SK-N-MC (cell line): ENCODE results near the gene USP46.

ENCODE experiments used
- FOXP2 ChIP-seq: optimal IDR thresholded peaks from 2 replicates; pipeline ENCODE3; 2011; ENCODE audit warnings: mild to moderate bottlenecking, moderate library complexity; ENCODE audit not compliant: insufficient read depth; ENCODE audit errors: extremely low read length, control extremely low read depth
- POLR2AphosphoS5 ChIP-seq: IDR thresholded peaks from 2 replicates; pipeline ENCODE4 v1.6.1; 2012; ENCODE audit warnings: mild to moderate bottlenecking, low read depth, low read length, borderline replicate concordance

- no peak for TF ChIP-seq POLR2AphosphoS5
- TF ChIP-seq FOXP2 = no peak
Measured at GRCh38 chr4:52617336-52618020, 41.6 kb downstream of the USP46 start.
